SK-N-SH treated with all-trans-retinoic acid at 6 μM for 48 hours (cell line): ENCODE data around the gene THRB.

Source experiments
- ATAC-seq: fragments of 200-7000 bp; cut with Tn5 transposase; 3 replicates; pipeline ENCODE4 v1.9.1; 2020; ENCODE audit warnings: mild to moderate bottlenecking, moderate library complexity
- CSDC2 ChIP-seq: fragments of 250-450 bp; sonication (Bioruptor Pico); IDR thresholded peaks from 2 replicates; pipeline ENCODE4 v1.5.0; 2020; ENCODE audit warnings: mild to moderate bottlenecking, moderate library complexity
- CSRNP3 ChIP-seq: fragments of 250-450 bp; sonication (Bioruptor Pico); IDR thresholded peaks from 2 replicates; pipeline ENCODE4 v1.5.1; 2021; ENCODE audit warnings: mild to moderate bottlenecking, moderate library complexity
- ESRRG ChIP-seq: fragments of 250-450 bp; sonication (Bioruptor Pico); IDR thresholded peaks from 2 replicates; pipeline ENCODE4 v1.6.1; 2021; ENCODE audit warnings: mild to moderate bottlenecking
- GLIS3 ChIP-seq: fragments of 250-450 bp; sonication (Bioruptor Pico); IDR thresholded peaks from 2 replicates; pipeline ENCODE4 v1.5.0; 2020; ENCODE audit warnings: mild to moderate bottlenecking, moderate library complexity
- ISL1 ChIP-seq: fragments of 250-450 bp; sonication (Bioruptor Pico); IDR thresholded peaks from 2 replicates; pipeline ENCODE4 v2.1.2; 2022; ENCODE audit warnings: mild to moderate bottlenecking, moderate library complexity
- OSR1 ChIP-seq: fragments of 250-450 bp; sonication (Bioruptor Pico); IDR thresholded peaks from 2 replicates; pipeline ENCODE4 v1.8.0; 2022; ENCODE audit warnings: moderate library complexity, mild to moderate bottlenecking, inconsistent platforms
- PATZ1 ChIP-seq: fragments of 250-450 bp; sonication (Bioruptor Pico); IDR thresholded peaks from 2 replicates; pipeline ENCODE4 v1.8.0; 2020; ENCODE audit warnings: mild to moderate bottlenecking, moderate library complexity, borderline replicate concordance
- POU6F1 ChIP-seq: fragments of 250-450 bp; sonication (Bioruptor Pico); IDR thresholded peaks from 2 replicates; pipeline ENCODE4 v1.8.0; 2021; ENCODE audit warnings: low read depth, mild to moderate bottlenecking, moderate library complexity, borderline replicate concordance
- SNAI2 ChIP-seq: fragments of 250-450 bp; sonication (Bioruptor Pico); IDR thresholded peaks from 2 replicates; pipeline ENCODE4 v1.5.0; 2020; ENCODE audit warnings: mild to moderate bottlenecking, moderate library complexity
- TOX ChIP-seq: fragments of 250-450 bp; sonication (Bioruptor Pico); IDR thresholded peaks from 2 replicates; pipeline ENCODE4 v1.8.0; 2021; ENCODE audit warnings: mild to moderate bottlenecking, moderate library complexity, borderline replicate concordance
- TSHZ2 ChIP-seq: fragments of 250-450 bp; sonication (Bioruptor Pico); IDR thresholded peaks from 2 replicates; pipeline ENCODE4 v1.5.0; 2020; ENCODE audit warnings: mild to moderate bottlenecking, moderate library complexity
- ZC3H10 ChIP-seq: fragments of 250-450 bp; sonication (Bioruptor Pico); IDR thresholded peaks from 2 replicates; pipeline ENCODE4 v1.5.1; 2021; ENCODE audit warnings: mild to moderate bottlenecking, moderate library complexity
- ZFP3 ChIP-seq: fragments of 250-450 bp; sonication (Bioruptor Pico); IDR thresholded peaks from 2 replicates; pipeline ENCODE4 v1.5.0; 2020; ENCODE audit warnings: mild to moderate bottlenecking, moderate library complexity
- ZFP30 ChIP-seq: fragments of 450-650 bp; formaldehyde crosslinking; IDR thresholded peaks from 2 replicates; pipeline ENCODE4 v1.5.0; 2022; ENCODE audit warnings: mild to moderate bottlenecking, moderate library complexity
- ZNF565 ChIP-seq: fragments of 450-650 bp; formaldehyde crosslinking; conservative IDR thresholded peaks from 2 replicates; pipeline ENCODE4 v1.5.0; 2020; ENCODE audit warnings: low read depth, mild to moderate bottlenecking, moderate library complexity
- ZNF70 ChIP-seq: fragments of 450-650 bp; formaldehyde crosslinking; IDR thresholded peaks from 2 replicates; pipeline ENCODE4 v1.5.0; 2020; ENCODE audit warnings: mild to moderate bottlenecking, moderate library complexity
- ZNF8 ChIP-seq: fragments of 450-650 bp; formaldehyde crosslinking; IDR thresholded peaks from 2 replicates; pipeline ENCODE4 v1.5.0; 2020; ENCODE audit warnings: mild to moderate bottlenecking, moderate library complexity

Gene THRB

GRCh38 chr3:24474862-24475261, 19.8 kb downstream of the THRB start (continued):
- no peak for TF ChIP-seq CSRNP3 (CRISPR knock-in tag)

- no peak for ATAC-seq
- TF ChIP-seq ZFP3 (CRISPR knock-in tag) (no peak), SNAI2 (CRISPR knock-in tag) (no peak), CSDC2 (CRISPR knock-in tag) (no peak), POU6F1 (CRISPR knock-in tag) (no peak), GLIS3 (no peak), CSRNP3 (CRISPR knock-in tag) (no peak), ZNF70 (CRISPR knock-in tag) (no peak), ISL1 (CRISPR knock-in tag) (no peak)
- TF ChIP-seq, all 23 proteins: peak for 0
These were observed 22.3 kb downstream of the THRB start for GRCh38 chr3:24472358-24472757.

GRCh38 chr3:24471486-24471885, 23.2 kb downstream of the THRB start:
- TF ChIP-seq PATZ1 (CRISPR knock-in tag) (no peak), CSDC2 (CRISPR knock-in tag) (no peak), CSRNP3 (CRISPR knock-in tag) (no peak), ZFP30 (CRISPR knock-in tag) (no peak), ESRRG (no peak), TSHZ2 (CRISPR knock-in tag) (no peak), OSR1 (CRISPR knock-in tag) (no peak), ISL1 (CRISPR knock-in tag) (no peak), SNAI2 (CRISPR knock-in tag) (no peak), TOX (CRISPR knock-in tag) (no peak), ZNF8 (no peak), GLIS3 (no peak), ZC3H10 (no peak), ZNF565 (CRISPR knock-in tag) (no peak), ZFP3 (CRISPR knock-in tag) (no peak), POU6F1 (CRISPR knock-in tag) (no peak)
- no peak for ATAC-seq
